Activated CD4-positive, alpha-beta T cell treated with anti-CD3 and anti-CD28 coated beads for 24 hours (primary cell): ENCODE results near the gene WIPI1.

Experiments
- DNase-seq, 2 donors: peaks; one replicate each; pipeline ENCODE4 v3.0.0-alpha.2; 2020; ENCODE audit warnings: low read depth in 2 of 2

The WIPI1 gene

DNA sequence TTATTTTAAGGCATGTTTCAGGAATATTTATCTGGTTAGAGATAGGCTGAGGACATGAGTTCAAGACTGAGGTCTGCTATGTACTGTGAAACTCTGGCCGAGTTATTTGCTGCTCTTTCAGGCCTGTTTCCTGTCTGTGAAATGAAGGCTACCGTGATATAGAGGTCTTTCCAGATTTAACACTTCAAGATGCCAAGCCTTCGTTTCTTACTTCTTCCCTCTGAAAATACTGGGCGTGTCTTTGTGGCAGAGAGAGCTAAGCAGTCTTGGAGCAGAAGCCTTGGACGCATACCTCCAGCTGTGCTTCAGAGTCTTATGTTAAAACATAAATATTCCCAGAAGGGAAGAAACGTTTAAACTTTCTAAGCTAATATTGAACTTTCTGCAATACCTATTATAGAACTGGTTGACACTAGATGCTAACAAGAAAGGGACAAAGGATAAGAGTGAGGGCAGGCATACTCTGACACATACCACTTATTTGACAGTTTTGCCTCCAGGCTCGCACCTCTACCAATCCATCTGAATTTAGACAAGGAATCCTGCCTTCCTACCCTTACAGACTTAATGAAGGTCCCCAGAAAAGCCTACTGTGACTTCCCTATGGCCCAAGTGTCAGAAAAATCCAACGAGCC is 17.5 kb downstream of the WIPI1 start:
- no peak for DNase-seq

DNA sequence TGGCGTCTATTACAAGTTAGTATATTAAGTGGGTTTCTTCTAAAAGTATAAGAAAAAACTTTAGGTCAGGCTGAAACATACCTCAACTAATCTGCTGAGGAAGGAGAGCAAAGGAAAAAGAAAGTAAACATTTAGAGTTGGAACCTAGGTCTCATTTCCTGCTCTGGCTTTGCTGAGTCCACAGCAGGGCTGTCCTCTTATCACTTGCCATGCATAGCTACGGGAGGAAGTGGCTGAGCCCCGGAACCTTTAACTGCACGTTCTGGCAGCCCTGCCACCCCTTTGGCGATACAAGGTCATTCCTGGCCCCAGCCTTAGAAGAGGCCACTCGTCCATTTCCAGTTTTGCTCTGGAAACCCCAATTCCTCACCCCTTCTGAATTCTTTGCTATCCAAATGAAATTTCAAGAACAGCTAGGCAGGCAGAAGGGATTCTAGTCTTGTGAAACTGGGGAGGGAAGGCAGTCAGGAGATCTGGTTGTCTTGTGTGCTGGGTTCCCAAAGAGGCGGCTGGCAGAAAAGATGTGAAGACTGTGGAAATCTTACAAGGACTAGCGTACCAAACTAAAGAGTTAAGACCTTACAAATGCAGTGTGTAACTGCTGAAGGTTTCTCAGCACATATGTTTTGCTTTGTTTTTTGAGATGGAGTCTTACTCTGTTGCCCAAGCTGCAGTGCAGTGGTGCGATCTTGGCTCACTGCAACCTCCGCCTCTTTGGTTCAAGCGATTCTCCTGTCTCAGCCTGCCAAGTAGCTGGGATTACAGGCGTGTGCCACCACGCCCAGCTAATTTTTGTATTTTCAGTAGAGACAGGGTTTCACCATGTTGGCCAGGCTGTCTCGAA is 19.1 kb downstream of the WIPI1 start:
- no peak for DNase-seq

DNA sequence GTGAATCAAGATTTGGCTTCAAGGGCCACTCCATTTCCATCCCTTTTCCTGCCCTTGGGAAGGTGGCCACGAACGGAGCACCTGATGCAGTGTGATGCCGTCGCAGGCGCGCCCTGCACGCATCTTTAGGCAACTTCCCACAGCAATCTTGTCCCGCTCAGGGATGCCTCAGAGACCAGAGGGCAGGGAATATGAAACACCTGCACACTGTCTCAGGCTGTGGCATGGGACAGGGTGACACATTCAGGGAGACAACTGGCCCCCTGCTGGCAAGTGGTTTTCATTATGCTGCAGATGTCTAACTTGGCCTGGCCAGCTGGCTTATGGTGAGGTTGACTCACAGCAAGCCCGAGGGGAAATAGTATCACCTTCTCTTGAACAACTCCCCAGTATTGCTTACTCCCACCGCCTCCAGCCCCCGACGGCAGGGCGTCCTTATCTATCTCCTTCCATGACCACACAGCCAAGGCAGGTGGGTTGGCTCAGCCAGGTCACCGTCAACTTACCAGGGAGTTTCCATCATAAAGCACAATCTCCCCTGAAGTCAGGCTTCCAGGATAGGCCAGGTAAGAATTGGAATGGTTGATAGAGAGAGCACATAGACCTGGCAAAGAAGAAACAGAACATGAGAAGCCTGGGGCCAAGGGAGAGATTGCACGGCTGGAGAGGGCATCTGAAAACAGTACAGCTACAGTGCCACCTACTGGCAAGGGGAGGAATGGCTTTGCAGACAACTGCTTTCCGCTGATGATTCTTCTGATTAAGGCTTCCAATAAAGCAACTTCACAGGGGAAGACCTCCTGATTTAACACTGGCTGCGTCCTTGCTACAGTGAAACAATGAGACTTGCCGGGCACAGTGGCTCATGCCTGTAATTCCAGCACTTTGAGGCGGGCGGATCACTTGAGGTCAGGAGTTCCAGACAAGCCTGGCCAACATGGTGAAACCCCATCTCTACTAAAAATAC is 21.1 kb downstream of the WIPI1 start:
- DNase-seq = peak; percentile 73 to 77

DNA sequence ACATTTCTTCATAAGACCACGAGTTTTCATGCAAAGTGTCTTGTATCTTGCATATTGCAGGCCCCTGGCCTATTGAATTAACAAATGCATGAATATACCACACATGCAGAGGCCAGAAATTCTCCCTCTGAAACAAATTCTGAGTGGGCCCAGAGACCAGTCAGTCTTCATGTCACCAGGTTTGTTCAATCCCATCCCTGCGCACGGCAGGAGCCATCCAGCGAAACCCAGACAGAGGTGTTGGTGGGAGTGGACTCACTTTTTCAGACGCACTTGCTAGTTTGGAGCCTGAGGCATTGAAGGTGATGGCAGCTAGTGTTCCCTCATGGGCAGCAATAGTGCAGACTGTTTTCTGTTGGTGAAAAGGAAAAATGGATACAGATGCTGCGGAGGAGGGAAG is 21.9 kb downstream of the WIPI1 start:
- DNase-seq = no peak

DNA sequence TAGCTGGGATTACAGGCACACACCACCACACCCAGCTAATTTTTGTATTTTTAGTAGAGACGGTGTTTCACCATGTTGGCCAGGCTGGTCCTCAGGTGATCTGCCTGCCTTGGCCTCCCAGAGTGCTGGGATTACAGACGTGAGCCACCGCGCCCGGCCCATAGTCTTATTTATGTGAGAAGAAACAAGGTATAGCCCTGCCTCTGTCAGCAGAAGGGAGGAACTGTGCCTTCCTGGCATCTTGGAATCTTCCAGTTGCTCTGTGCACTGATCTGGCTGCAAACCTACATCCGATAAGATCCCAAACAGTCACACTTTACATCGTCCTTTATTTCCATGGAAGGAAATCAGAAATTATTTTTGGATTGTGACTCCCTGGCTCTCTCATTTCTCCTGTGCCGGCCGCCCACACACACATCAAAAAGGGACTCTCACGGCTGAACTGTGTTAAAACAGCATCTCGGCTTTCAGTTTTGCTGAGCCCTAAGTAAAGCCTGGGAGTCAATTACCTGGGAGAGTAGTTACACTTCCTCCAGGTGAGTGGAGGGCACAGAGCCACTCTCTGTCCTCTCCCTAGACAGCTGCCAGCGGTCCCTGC is 23.3 kb downstream of the WIPI1 start:
- DNase-seq = no peak

DNA sequence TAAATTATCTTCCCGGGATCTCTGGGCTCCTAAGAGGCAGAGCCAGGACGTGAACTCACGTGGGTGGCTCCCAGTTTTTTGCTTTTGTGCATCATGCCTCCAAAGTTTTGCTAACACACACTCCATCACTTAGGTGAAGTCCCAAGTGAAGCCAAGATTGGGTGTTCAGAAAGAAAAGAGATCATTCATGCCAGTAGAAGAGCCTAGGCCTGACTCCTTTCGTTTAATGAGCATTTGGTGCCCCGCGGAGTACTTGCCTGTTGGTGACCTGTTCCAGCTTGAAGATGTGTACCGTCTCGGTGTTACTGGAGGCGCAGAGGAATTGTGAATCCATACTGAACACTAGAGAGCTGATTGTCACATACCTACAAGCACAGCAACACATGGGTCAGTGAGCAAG is 24.1 kb downstream of the WIPI1 start:
- DNase-seq = no peak

DNA sequence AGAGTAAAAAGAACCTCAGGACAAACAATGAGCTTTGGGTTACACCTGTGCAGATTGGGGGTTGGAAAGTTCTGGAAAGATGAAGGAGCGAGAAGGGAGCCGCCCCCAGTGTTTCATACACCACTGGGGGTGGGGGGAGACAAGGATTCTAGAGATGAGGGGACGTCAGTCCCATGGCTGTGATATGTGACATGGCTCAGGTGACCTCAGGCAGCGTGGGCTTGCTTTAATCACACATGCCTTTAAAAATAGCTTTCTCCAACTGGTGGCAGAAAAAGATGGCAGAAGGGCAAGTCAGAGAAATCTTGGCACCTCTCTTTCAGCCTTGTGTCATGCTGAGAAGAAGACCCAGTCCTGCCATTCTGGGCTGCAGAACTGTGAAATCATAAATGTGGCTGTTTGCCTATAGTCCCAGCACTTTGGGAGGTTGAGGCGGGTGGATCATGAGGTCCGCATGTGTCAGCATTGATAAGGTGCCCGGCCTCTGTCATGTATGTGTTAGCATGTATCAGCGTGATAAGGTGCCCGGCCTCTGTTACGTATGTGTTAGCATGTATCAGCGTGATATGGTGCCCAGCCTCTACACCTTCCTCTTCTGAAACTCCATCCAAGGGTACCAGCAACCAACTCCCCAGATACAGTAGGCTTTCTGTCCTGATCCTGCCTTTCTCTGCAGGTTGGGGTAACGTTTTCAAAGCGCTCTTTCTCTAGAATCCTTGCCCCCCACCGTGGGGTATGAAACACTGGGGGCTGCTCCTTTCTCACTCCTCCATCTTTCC is 25.0 kb downstream of the WIPI1 start:
- no peak for DNase-seq

DNA sequence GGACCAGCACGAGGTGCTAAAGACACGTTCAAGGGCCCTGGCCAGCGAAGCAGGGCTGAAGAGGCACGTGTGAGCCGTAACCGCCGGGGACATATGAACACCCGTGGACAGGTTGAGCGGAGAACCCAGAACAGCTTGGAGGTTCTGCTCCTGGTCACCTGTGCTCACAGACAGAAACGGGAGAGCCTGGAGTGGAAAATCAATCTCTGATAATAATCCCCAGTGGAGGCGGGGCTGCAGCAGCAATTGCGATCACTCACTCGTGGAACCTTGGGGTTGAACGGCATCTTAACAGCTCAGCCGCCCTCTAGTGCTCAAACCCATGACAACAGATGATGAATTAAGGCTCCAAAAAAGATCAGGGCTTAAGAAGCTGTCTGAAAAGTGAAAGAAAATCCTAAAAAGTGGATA is 25.6 kb downstream of the WIPI1 start:
- peak in 1 of 2 donors; percentile 23 for DNase-seq

DNA sequence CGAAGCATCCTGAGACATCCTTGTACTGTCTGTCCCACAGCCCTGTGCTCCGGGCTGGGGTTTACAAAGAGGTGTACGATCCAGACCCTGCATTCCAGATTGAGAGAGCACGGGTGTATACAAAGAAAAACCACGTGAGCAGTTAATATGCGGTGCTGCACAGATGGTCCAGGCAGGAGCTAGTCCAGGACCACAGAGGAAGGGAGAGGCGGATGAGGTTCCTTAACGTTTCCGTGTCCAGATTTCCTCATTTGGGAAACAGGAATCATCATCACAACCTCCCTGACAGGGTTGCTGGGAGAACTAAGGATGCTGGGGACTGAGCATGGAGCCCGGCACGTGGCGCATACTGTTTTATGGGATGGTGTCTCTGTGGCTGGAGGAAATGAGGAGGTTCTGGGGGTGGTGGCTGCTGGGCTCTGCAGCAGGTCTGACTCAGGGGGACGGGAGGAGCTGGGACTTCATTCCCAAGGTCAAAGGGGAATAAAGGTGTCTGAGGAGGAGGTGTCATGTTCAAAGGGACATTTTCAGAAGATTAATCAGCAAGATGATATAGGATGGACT is 26.2 kb downstream of the WIPI1 start:
- DNase-seq = no peak

DNA sequence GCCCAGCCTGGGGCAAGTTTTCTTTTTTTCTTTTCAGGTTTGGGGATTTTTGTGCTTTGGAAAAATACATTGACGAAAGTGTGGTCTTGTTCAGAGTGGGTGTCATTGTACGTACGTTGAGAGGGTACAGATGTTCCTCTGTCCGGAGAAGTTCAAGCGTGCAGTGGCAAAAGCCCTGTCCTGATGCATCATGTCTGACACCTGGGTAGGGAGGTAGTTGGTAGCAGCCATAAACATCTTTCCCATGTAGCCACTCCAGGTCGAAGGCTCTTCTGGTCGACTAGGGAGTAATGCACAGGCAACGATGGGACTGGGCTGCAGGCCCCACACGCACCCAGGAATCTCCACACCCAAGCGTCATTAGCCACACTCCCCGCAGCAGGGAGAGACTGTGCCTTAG is 27.4 kb downstream of the WIPI1 start:
- no peak for DNase-seq

DNA sequence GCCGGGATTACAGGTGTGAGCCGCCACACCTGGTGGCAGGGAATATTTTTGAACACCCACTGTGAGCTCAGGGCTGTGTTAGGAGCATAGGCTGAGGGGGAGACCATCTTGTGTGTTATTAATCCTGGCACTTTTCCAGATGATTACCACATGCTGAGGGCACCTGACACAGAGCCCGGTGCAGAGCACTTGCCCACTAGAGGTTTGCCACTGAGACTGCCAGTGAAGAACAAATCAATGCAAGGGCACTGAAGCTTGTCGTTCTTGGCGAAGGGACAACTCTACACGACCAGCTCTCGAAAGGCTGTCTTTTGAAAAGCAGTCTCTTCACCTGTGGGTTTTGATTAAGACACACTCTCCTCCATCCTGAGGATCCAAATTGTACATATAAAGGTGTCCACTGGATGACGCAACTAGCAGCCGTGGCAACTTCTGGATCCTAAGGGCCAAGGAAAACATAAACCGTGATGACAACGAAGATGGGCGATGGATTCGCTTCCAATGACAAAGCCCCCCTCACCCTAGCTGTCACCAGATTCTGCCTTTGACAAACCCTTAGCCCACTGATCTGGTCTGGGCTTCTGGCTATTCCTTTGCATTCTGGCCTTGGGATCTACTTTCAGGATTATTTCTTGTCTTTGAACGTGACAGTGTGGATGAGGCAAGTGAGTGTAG is 28.7 kb downstream of the WIPI1 start:
- DNase-seq = no peak

DNA sequence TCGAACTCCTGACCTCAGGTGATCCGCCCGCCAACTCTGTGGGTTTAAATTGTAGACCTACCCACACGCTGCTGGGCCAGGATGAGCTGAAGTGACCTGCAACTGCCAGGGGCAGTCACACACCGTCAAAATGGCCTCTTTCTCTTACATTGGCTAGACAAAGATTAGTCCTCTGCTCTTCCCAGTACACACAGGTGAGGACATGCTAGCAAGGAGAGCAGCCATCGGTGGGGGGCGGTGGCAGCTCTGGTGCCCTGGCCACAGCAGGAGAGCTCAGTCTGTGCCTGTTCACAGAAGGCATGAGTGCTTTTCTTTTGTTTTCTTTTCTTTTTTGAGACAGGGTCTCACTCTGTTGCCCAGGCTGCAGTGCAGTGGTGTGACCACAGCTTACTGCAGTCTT is 29.7 kb downstream of the WIPI1 start:
- no peak for DNase-seq

DNA sequence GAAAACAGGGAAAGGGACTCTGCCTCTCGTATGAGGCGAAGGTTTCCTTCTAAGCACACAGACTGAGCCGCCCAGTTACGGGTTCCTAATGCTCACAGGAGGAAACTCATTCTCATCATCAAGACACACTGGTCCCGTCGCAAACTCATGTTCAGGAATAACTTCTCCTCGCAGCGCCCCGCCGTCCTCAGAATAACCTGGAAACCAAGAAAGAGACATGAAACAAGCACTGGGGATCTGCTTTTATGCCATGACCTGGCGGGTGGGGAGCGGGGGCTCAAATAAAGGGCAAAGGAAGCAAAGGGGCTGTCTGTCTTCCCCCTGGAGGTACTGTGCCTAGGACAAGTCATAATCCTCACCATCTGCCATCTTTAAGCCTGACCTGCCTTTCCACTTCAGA is 31.3 kb downstream of the WIPI1 start:
- no peak for DNase-seq

DNA sequence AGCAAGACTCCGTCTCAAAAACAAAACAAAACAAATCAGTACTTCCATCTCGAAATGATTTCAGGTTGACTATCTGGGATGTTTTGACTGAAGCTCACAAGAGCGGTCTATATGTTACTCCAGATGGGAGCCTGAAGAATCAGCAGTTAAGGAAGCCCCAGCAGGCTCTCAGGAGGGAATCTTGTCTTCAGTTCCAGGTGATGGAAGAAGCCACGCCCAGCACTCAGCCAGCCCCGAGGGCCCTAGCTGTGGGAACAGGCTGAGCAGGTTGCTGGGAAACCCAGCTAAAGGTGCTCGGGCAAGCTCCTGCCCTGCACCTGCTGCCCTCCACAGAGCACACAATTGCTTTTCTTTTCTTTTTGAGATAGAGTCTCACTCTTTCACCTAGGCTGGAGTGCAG is 32.4 kb downstream of the WIPI1 start:
- DNase-seq = no peak

DNA sequence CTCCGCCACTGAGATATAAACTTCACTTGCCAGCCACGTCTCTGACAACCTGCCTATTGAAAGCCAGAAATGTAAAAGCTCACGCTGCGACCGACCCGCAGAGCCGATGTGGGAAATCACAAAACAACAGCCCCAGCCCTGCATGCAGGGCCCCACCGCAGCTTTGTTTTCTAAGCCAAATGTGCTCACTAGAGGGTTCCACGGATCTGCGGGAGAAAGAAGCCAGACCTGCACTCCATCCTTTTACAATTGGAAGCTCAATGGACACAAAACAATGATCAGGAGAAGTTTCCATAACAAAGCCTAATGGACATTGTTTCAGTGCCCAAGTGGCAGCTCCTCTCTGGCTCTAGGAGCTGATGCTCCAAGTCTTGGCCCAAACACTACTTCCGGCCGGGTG is 33.1 kb downstream of the WIPI1 start:
- DNase-seq = no peak

DNA sequence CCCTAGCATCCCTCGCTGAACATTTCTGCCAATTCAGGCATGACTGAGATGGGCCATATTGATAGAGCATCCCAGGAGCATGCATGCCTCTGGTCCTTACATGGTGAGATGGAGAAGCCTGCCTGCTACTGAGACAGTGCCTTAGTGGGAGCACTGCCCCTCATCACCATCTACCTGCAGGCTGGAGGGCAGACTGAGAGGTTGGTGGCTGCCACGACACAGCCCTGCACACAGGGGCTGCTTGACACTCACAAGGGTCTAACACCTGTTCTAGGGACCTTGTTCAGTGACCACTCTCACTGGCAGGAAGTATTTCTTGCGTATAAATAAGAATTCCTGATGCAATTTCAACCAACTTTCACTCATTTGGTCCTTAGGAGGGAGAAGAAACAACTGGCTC is 34.0 kb downstream of the WIPI1 start:
- DNase-seq = no peak

DNA sequence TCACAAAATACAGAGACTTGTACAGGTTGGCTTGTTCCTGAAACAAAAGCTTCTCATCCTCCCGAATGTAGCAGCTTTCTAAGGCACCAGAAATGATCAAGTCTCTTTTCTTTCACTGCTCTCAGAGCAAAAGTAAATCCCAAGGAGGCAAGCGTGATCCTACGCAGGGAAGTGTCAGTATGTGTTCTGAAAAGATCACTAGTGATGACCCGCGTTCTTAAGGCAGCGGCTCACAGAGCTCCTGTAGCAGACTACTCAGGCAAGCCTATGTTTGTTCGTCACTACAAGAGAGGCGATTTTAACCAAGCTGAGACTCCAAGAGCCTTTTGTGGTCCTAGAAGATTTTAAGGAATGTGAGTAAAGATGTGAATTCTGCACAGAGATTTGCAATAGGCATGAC is 34.5 kb downstream of the WIPI1 start:
- no peak for DNase-seq

DNA sequence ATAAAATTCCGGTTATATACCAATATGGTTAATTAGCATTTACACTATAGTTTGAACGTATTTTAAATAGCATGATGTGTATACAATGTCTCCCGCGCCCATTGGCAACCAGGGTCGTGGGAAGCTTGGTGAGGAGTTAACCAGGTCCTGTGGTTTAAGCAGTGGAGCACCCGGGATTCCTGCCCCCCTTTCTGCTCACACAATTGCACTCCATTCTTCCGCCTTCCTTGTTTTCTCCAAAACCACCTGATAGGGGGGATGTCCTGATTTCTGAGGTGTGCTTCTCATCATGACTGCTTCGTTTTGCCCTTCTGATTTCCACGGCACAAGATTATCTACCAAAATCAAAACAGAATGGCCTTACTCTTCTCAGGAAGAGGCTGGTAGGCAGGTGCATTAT is 35.8 kb downstream of the WIPI1 start:
- no peak for DNase-seq

DNA sequence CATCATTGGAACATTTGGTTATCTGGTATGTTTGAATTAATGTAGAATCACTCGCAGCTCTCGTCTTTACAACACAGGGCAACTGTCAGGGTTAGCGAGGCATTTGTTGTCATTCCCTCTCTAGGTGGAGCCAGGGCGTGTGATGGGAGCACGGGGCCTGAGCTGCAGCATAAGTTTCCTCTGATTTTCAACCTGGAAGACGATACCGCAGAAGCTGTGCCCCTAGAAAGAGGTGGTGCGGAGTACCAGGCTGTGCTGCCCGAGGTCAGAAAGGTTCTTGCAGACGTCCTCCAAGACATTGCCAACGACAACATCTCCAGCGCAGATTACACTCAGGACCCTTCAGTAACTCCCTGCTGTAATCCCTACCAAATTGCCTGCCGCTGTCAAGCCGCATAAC is 37.2 kb downstream of the WIPI1 start:
- DNase-seq = no peak

DNA sequence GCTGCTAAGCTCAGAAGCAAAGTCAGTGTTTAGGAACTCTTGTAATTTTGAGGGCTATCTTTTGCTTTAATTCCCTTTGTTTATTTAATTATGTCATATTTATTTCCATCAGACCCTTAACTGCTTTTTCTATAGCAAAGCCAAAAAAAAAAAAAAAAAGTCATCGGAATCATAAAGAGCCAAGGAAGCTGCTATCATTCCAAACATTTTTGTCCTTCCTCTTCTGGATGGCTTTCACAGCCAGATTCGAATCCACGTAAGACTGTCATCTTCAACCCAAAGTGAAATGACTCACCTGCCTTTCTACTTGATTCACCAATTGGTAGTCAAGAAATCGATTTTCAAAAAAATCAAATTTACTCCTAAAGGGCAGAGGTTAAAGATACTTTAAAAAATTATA is 38.4 kb downstream of the WIPI1 start:
- DNase-seq = no peak
